Head of caudate nucleus (tissue), 42 donors: ENCODE results near the gene PDE1C.

ENCODE experiments used
- DNase-seq, 42 donors: peaks; one replicate each; pipeline versions ENCODE4 v3.0.0 to v3.0.0-alpha.2; 2020 to 2021; ENCODE audit warnings: mixed read lengths in 7 of 42
- intact Hi-C: fragments of 100-400 bp; cut with DNase I; formaldehyde crosslinking; loops from one replicate; pipeline ENCODE4 v1.15.0; 2022

Gene PDE1C

DNA sequence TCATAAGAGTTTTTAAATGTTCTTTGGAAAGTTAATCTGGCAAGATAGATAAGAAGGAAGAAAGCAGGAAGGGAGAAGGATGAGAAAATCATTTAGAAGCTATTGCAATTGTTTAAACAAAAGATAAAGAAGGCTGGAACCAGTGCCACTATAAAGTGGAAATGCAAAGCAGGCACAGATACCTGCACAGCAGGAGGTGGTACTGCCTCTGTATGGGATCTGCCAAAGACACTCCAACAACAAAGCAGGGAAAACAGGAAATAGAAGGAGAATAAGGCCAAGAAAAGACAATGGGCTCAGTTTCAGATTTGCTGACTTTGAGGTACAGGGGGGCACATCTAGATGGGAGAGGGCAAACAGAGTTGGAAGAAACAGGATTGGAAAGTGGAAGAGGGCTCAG lies 244.6 kb downstream of the PDE1C start:
- intact Hi-C loops: no loop called here
- DNase-seq: no peak

DNA sequence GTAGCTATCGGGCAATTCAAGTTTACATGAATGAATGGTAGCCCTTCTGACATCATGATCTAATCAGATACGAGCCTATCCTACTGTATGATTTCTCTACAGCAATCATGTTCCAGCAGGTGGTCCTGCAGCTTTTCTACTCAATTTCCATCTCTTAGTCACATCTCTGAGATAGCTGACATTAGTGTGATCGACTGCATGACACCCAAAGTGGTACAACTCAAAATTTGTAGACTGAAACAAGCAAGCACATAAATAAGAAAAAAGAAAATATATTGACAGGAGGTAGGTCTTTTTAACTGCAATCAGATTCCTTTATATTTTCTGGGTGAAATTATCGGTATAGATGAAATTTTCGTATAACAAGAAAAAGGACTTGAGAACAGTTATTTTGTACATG lies 251.2 kb downstream of the PDE1C start:
- DNase-seq: no peak
- intact Hi-C loops: no loop called here

DNA sequence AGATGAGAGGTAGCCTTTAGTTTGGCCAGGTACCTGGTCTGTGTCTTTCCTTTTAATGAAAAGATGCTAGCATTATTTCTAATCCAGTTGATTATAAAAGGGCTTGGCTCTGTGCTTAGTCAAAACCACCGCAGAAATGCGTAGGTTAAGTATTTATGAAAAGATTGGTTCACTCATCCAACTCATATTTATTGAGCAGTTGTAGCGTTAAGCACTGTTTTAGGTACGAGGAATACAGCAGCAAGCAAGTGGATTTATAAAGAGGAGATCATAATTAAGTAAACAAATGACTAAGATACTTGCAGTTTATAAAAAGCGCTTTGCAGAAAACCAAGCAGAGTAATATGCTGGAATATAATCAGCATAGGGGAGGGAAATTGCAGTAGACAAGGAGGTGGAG lies 253.4 kb downstream of the PDE1C start:
- intact Hi-C loops: no loop called here
- no peak for DNase-seq

DNA sequence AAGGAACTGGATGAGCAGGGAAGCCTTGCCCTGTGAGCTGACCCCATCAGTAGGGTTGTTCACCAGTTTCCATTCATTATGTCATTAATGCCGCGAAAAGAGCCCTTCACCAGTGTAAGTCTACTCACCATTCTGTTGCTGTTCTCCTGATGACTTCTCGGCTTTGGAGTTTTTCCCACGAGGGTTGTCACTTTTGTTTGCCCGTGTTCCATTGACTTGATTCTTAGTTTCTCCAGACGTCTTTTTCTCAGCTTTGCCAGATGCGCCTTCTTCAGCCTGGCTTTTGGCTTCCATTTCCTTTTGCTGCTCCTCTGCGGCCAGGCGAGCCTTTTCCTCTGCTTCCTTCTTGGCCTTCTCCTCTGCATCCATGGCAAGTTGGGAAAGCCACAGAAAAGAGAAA lies 254.4 kb downstream of the PDE1C start:
- DNase-seq: no peak

GRCh38 chr7:31814187-31814586 lies 256.0 kb downstream of the PDE1C start:
- intact Hi-C loops: no loop called here
- peak in 2 of 42 donors; percentile 10 to 45 for DNase-seq

More for the DNA sequence above, 254.4 kb downstream of the PDE1C start:
- intact Hi-C loops: no loop called here

DNA sequence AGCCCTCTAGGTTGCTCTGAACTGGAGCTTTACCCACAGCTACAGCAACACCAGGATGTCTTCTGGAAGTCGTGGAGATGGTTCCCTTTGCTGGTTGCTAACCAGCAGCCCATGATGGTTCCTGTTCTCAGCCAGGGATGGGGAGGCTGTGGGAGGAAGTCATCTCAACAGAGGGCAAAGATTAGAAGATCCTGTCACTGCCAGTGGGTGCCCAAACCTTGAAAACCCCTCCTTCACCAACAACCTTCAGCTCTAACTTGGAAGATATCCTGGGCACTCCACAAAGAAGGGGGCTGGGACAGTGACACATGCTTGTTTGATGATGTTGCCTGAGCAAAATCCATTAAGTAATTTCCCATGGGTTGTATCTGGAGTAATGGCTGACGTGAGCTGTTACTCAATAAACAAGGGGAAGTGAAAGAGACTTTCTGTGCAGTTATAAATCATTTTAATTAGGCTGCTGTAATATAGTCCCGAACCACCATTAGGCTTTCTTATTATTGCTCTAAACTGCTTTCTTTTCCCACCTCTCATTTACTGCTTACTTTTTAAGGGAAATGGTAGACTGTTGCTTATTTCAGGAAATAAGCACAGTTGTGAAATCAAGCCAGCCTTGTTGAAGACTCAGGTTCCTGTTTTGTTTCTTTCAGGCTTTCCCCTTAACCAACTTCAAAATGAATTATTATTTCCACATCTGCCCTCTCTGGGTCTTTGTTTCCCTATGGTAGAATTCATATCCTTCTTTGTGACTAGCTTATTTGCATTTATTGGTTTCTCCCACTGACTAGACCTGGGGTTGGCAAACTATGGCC lies 258.4 kb downstream of the PDE1C start:
- DNase-seq: peak in 17 of 42 donors; percentile 1 to 43 (median 10)
- intact Hi-C loops: no loop called here

GRCh38 chr7:31805209-31805818 lies 264.9 kb downstream of the PDE1C start:
- DNase-seq: no peak
- intact Hi-C loops: no loop called here

DNA sequence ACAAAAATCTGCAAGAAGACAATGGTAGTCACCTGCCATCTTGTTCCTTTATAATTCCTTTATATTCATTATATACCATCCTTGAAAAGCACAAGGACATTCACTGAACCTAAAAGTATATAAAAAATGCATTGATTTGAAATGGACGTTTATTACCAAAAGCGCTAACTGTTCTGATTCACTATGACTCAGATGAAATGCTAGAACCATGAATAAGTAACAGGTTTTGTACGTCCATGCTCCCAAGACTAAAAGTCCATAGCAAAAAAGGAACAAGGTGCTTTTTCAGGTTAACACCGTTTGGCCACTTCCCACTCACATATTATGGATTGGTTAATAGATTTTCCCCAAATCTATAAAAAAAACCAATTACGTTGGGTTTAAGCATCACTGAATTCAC lies 273.8 kb downstream of the PDE1C start:
- DNase-seq: no peak
- intact Hi-C loops: no loop called here

GRCh38 chr7:31794851-31795344 lies 275.3 kb downstream of the PDE1C start:
- intact Hi-C loops: no loop called here
- DNase-seq: no peak

DNA sequence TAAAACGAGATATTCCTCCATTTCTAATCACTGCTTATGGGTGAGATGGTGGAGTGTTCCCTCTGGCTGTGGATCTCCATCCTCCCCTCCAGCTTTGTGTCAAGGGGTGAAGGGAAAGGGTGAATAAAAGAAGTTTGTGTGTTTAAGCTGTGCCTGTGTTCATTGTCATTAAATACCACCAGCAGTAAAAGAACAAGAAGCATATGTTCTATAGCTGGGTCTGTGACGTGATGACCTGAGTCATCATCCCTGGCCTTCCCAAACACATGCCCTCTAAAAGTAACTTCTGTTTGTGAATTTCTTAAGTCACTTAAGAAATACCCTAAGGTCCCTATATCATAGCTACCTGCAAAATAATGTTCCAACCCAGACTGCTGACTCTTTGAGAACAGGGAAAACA lies 278.3 kb downstream of the PDE1C start:
- intact Hi-C loops: no loop called here
- no peak for DNase-seq

DNA sequence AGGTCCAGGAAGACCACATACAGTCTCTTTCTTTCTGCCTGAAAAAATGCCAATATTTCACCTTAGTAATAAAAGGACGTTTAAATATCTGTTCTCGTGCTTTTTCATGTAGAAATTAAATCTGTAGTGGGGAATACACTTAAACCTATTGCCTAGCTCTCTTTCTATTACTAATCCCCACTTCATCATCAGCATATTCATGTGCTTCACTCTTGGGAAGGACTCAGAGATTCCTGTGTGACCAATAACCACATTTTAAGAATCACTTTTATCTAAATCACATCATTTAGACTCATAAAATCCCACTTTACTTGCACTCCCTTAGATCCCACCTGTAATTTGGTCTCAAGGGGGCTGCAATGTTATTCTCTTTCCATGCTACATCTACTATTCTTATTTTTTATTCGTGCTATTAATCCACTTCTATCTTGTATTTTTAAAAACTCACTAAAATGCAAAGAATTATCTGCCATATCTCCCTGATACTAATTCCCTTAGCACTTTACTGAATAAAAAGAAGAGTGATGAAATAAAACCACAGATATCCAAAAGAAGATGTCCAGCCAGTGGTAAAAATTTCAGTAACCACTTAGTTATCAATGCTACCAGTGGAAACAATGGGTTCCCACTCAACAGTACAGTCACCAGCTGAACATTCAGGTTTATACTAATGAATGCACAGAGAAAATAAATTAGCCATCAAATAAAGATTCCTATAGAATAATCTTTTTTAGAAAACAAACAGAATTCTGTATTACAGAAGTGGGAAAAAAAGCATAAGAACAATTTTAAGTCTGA lies 281.1 kb downstream of the PDE1C start:
- intact Hi-C loops: loop anchor here (10.0 kb wide), 2 partner anchors 96 to 276 kb away; no protein-coding TSS in a partner anchor
- no peak for DNase-seq

GRCh38 chr7:31788445-31788844 lies 281.8 kb downstream of the PDE1C start:
- DNase-seq: no peak
- intact Hi-C loops: loop anchor here (10.0 kb wide), 2 partner anchors 96 to 276 kb away; no protein-coding TSS in a partner anchor

DNA sequence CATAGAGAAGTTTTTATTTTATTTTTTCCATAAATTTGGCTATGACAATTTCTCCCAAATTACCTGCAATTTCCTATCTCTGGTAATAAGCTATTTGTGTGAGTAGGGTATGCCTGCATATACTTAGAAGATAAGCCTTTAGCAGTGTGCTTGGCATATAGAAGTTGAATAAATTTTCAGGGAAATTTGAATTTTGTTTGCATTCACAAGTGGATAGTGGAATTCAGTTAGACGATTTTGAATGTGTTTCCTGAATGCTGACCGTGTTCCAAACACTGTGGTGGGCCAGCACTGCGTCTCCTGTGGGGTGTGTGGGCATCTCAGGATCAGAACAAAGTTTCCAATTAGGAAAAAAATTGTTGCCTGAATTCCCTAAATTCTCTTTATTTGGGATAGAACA lies 283.9 kb downstream of the PDE1C start:
- no peak for DNase-seq
- intact Hi-C loops: loop anchor here (10.0 kb wide), 2 partner anchors 98 to 278 kb away; no protein-coding TSS in a partner anchor

DNA sequence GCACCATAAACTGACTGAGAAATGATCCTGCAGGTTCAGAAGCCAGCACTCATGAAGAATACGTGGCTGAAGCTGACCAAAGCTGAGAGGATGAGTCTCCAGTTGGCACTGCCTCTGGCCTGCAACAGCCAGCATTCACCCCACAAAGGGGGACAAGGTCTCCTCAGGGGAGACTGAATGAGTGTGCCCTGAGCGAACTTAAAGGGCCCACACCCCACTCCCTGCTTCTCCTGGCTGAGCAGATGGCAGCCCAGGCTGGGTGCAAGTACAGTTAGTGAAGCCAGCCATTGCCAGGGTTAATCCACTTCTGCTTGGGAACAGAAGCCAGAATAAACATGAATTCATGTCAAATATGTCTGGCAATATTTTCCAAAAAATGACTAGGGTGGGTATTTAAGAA lies 285.1 kb downstream of the PDE1C start:
- intact Hi-C loops: loop anchor here (10.0 kb wide), 2 partner anchors 100 to 280 kb away; no protein-coding TSS in a partner anchor
- DNase-seq: peak in 9 of 42 donors; percentile 1 to 50 (median 11)

- no peak for DNase-seq
- intact Hi-C loops: loop anchor here (10.0 kb wide), 2 partner anchors 102 to 282 kb away; no protein-coding TSS in a partner anchor
Measured at GRCh38 chr7:31783221-31783620, 287.0 kb downstream of the PDE1C start.

DNA sequence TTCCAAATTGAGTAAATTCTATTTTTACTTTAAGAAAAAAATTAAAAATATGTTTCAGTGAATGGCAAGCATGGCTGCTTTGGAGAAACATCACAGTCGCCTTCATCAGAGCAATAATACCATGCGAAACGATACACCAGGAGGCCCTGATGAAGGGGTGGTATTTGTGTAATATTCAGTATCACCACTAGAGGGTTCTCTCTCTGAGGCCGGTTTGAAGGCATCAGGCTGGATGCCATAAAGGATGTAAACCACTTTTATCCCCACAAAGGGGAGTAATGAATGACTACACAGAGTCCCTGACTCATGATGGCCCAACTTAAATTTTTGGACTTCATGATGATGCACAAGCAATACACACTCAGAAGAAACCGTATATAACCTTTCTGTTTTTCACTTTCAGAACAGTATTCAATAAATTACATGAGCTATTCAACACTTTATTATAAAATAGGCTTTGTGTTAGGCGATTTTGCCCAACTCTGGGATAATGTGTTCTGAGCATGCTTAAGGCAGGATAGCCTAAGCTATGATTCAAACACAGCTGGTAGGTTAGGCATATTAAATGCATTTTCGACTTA lies 287.7 kb downstream of the PDE1C start:
- DNase-seq: peak in 24 of 42 donors; percentile 5 to 66 (median 27)
- intact Hi-C loops: loop anchor here (10.0 kb wide), 2 partner anchors 102 to 282 kb away; no protein-coding TSS in a partner anchor

GRCh38 chr7:31778296-31778695 lies 291.9 kb downstream of the PDE1C start:
- DNase-seq: no peak
- intact Hi-C loops: no loop called here

DNA sequence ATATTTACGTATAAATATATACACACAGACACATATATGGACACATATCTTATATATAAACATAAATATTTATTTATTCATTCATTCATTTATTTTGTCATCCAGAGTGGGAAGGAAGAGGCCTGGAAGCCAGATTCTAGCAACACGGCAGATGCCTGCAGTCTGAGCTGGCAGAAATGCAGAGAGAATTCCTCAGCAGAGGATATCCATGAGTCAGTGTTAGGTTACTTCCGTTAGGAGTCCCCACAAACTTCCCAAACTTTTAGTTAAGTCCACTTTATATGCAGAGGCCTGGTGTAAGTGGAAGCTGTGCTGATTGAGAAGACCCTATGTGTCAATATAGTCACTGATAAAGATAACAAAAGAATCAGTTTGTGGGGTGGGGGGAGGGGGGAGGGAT lies 293.6 kb downstream of the PDE1C start:
- intact Hi-C loops: no loop called here
- DNase-seq: no peak

DNA sequence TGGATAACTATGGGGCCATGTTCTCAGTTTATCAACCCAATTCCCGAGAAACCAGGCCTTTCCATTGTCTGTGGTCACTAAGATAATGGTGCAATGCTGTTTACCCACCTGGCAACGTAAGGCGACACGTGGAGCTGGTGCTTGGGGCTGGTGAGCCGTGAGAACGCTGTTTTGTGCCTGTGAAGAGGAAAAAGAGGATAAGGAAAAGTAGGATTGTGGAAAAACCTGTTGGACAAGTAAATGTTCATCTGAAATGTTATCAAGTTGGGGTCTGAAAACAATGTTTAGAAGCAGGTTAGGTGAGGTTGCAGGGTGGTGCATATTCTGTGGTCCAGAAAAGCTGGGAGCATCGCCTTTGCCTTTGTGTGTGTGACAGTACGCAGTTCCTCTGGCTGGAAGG lies 294.7 kb downstream of the PDE1C start:
- intact Hi-C loops: no loop called here
- no peak for DNase-seq
